ENCODE results near the gene RGL1. TPM values are rescaled to one million over a fixed set of nuclear protein-coding genes. Genes with fewer than 3 reads are reported as not detected.

RGL1 gene
- total RNA-seq, 2 donors from 2014 or later: 22.5 to 32.7 TPM

- DNase-seq (peak; percentile 81), ATAC-seq (peak; percentile 67 to 70)
- intact Hi-C loops (cut with DNase I): no loop called here
These were observed 72.3 kb downstream of the RGL1 start for GRCh38 chr1:183877053-183877720.

GRCh38 chr1:183879494-183879893 is 74.6 kb downstream of the RGL1 start:
- ATAC-seq (no peak), DNase-seq (no peak)
- intact Hi-C loops (cut with DNase I): no loop called here

- ATAC-seq: no peak
- intact Hi-C loops (cut with DNase I): no loop called here
- DNase-seq: no peak
These were observed 75.0 kb downstream of the RGL1 start for GRCh38 chr1:183879966-183880365.

GRCh38 chr1:183880531-183881243 is 75.8 kb downstream of the RGL1 start:
- intact Hi-C loops (cut with DNase I): no loop called here
- no peak for ATAC-seq

GRCh38 chr1:183881387-183882131 is 76.6 kb downstream of the RGL1 start:
- peak; percentile 79 for DNase-seq
- ATAC-seq: peak; percentile 79 to 86
- intact Hi-C loops (cut with DNase I): no loop called here

More at GRCh38 chr1:183880531-183881243, 75.8 kb downstream of the RGL1 start:
- DNase-seq: no peak

- ATAC-seq (no peak), DNase-seq (no peak)
- intact Hi-C loops (cut with DNase I): no loop called here
These were observed 77.6 kb downstream of the RGL1 start for GRCh38 chr1:183882335-183883167.

- DNase-seq (no peak), ATAC-seq (peak in 1 of 2 donors; percentile 54)
- intact Hi-C loops (cut with DNase I): no loop called here
These were observed 78.7 kb downstream of the RGL1 start for GRCh38 chr1:183883623-183884022.

GRCh38 chr1:183884526-183884925 is 79.6 kb downstream of the RGL1 start:
- intact Hi-C loops (cut with DNase I): no loop called here

GRCh38 chr1:183885142-183885735 is 80.3 kb downstream of the RGL1 start:
- ATAC-seq (peak in 1 of 2 donors; percentile 12), DNase-seq (no peak)
- intact Hi-C loops (cut with DNase I): no loop called here

More at GRCh38 chr1:183884526-183884925, 79.6 kb downstream of the RGL1 start:
- DNase-seq (no peak), ATAC-seq (no peak)

- DNase-seq: no peak
- no peak for ATAC-seq
- intact Hi-C loops (cut with DNase I): no loop called here
These were observed 81.3 kb downstream of the RGL1 start for GRCh38 chr1:183886083-183886828.

GRCh38 chr1:183886853-183887252 is 81.9 kb downstream of the RGL1 start:
- no peak for ATAC-seq
- intact Hi-C loops (cut with DNase I): no loop called here
- DNase-seq: no peak

- intact Hi-C loops (cut with DNase I): no loop called here
- no peak for DNase-seq
These were observed 83.2 kb downstream of the RGL1 start for GRCh38 chr1:183887826-183888819.

GRCh38 chr1:183889095-183889494 is 84.2 kb downstream of the RGL1 start:
- intact Hi-C loops (cut with DNase I): no loop called here
- DNase-seq: no peak
- ATAC-seq: no peak

More at GRCh38 chr1:183887826-183888819, 83.2 kb downstream of the RGL1 start:
- ATAC-seq: no peak

- DNase-seq (no peak), ATAC-seq (no peak)
- intact Hi-C loops (cut with DNase I): no loop called here
These were observed 86.4 kb downstream of the RGL1 start for GRCh38 chr1:183891158-183891856.

GRCh38 chr1:183892351-183892793 is 87.5 kb downstream of the RGL1 start:
- DNase-seq: no peak
- intact Hi-C loops (cut with DNase I): no loop called here
- ATAC-seq: peak; percentile 62 to 71
